Measurements from ENCODE around the gene BMP7.

GRCh38 chr20:57298457-57298856 lies 32.0 kb upstream of the BMP7 start:
- TF ChIP-seq YY1 (IDR thresholded peaks at IDR 0.05; ENCODE audit: insufficient read depth, insufficient read length): no peak
- no peak for TF ChIP-seq ZNF274 (IDR thresholded peaks at IDR 0.05; ENCODE audit: low read depth, low read length)
- TF ChIP-seq SUZ12 (IDR thresholded peaks at IDR 0.05; ENCODE audit: extremely low read depth, insufficient read depth, insufficient read length): no peak
